Spinal cord (tissue), 10 donors: Measurements from ENCODE around the gene TMEM121. TPM values are rescaled to one million over a fixed set of nuclear protein-coding genes. Genes with fewer than 3 reads are reported as not detected.

Experiments used
- DNase-seq, 6 donors: peaks; one replicate each; pipeline versions ENCODE4 v3.0.0 to v3.0.0-alpha.2; 2013 to 2015; ENCODE audit warnings: low spot score in 6 of 6, low read depth in 4 of 6
- H3K27ac ChIP-seq: one replicate; pipeline ENCODE4 v1.5.1; 2013; ENCODE audit warnings: low read depth, low read length, control low read depth
- H3K27me3 ChIP-seq: one replicate; pipeline ENCODE4 v1.6.1; 2013; ENCODE audit warnings: low read length; ENCODE audit not compliant: control insufficient read depth, insufficient read depth
- H3K36me3 ChIP-seq: one replicate; pipeline ENCODE4 v1.6.1; 2013; ENCODE audit warnings: low read length; ENCODE audit not compliant: control insufficient read depth, insufficient read depth
- H3K4me1 ChIP-seq: one replicate; pipeline ENCODE4 v1.6.1; 2013; ENCODE audit warnings: low read length; ENCODE audit not compliant: control insufficient read depth, insufficient read depth
- H3K4me3 ChIP-seq: one replicate; pipeline ENCODE4 v1.5.1; 2013; ENCODE audit warnings: low read depth, low read length, control low read depth
- H3K9me3 ChIP-seq: one replicate; pipeline ENCODE4 v1.6.1; 2013; ENCODE audit warnings: low read length; ENCODE audit not compliant: control insufficient read depth, insufficient read depth
- WGBS: methylation state at CpG from one replicate; pipeline ENCODE4 v1.1.5; 2013; ENCODE audit warnings: missing lambda C conversion rate; ENCODE audit not compliant: insufficient coverage; 5-methylcytosine and 5-hydroxymethylcytosine counted together
- long read RNA-seq, 4 donors: transcript quantifications; one replicate each; lab custom pipeline, GENCODE V29; 2026
- polyA plus RNA-seq, 2 donors: library from polyadenylated mRNA; unstranded; fragments of 120-200 nt; gene quantifications; one replicate each; pipeline ENCODE4 v1.2.1, GENCODE V29; 2013; ENCODE audit not compliant: insufficient read length in 2 of 2
- total RNA-seq, 2 donors: library from RNA; depleted of rRNA in 1 of 2; stranded (reverse); fragments of 120-200 nt in 1 of 2; fragments of >200 nt in 1 of 2; gene quantifications; one replicate each; pipeline versions ENCODE4 v1.2.3 to v1.2.4, GENCODE V29; 2013 to 2014
- donor health status: healthy.

TMEM121 gene
- total RNA-seq (10 to 100 TPM; 11.7 to 11.8 TPM), polyA plus RNA-seq (10 to 100 TPM; 24.4 to 27.1 TPM)
- long read RNA-seq, donor 1, transcript TMEM121-201 (2 exons, 1,532 nt): major isoform, 13 of 15 reads
- long read RNA-seq, donor 1, partial matches to known transcripts: 0 of 15 reads
- long read RNA-seq, donor 1, other reads (novel, unspliced or antisense): 0 of 15 reads
- long read RNA-seq, donor 2, transcript TMEM121-201 (2 exons, 1,532 nt): major isoform, 5 of 5 reads
- long read RNA-seq, donor 2, partial matches to known transcripts: 0 of 5 reads
- long read RNA-seq, donor 2, other reads (novel, unspliced or antisense): 0 of 5 reads
- long read RNA-seq, donor 3, transcript TMEM121-201 (2 exons, 1,532 nt): major isoform, 7 of 18 reads
- long read RNA-seq, donor 3, partial matches to known transcripts: 11 of 18 reads
- long read RNA-seq, donor 3, other reads (novel, unspliced or antisense): 0 of 18 reads
- long read RNA-seq, donor 4, partial matches to known transcripts: 0 of 4 reads
- long read RNA-seq, donor 4, other reads (novel, unspliced or antisense): 0 of 4 reads

DNA sequence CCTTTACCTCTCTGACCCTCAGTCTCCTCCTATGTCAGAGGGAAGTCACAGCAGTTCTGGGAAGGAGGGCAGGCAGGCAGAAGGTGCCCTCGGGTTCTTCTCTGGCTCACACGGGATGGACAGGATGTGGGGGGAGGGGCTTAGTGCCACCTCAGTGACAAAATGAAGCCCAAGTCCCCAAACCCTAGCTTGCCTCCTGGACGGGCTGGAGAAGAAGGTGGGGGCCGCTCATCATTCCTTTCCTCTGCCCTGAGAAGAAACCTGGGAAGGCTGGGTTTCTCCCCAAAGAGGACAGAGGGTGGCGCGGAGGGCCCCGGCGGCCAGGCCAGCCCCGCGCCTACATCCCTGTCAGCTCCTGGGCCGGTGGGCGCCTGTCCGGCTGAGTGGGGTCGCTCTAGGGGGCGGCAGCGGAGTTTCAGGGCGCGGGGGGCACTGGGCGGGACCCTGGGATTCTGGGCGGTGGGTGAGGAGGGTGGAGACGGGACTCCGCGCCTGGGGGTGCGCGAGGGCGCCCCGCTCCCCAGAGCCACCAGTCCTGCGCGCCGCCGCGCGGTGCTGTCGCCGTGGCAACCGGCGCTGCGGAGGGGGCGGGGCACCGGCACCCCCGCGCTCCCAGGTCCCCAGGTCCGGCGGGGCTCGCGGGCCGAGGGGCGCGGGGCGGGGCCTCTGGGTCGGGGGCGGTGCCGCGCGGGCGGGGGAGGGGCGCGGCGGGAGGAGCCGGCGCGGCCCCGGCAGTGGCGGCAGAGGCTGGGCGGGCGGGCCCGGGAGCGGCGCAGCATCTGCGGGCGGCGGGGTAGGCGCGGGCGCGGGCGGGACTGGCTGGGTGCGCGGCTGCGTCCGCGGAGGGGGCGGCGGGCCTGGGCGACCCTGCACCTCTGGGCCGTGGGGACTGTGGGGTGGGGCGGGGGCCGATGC is at the start of gene TMEM121:
Gene TMEM121, plus strand, starts transcription at position 723 of the 915 bp plus-strand sequence. CDS start 2,252 bp downstream, outside the sequence.
- DNase-seq: peak in 3 of 6 donors; percentile 48 to 76 (median 72)
- Histone ChIP-seq H3K27ac (no peak within 1 kb of the TSS), H3K9me3 (no peaks in the 10 kb centered on the region), H3K36me3 (peaks cover 23% of the 10 kb centered on the region), H3K4me1 (peaks cover 37% of the 10 kb centered on the region), H3K27me3 (no peaks in the 10 kb centered on the region), H3K4me3 (peak within 1 kb of the TSS; percentile 62)
- under 1% methylated on average over 81 of the region's 88 CpGs for WGBS

DNA sequence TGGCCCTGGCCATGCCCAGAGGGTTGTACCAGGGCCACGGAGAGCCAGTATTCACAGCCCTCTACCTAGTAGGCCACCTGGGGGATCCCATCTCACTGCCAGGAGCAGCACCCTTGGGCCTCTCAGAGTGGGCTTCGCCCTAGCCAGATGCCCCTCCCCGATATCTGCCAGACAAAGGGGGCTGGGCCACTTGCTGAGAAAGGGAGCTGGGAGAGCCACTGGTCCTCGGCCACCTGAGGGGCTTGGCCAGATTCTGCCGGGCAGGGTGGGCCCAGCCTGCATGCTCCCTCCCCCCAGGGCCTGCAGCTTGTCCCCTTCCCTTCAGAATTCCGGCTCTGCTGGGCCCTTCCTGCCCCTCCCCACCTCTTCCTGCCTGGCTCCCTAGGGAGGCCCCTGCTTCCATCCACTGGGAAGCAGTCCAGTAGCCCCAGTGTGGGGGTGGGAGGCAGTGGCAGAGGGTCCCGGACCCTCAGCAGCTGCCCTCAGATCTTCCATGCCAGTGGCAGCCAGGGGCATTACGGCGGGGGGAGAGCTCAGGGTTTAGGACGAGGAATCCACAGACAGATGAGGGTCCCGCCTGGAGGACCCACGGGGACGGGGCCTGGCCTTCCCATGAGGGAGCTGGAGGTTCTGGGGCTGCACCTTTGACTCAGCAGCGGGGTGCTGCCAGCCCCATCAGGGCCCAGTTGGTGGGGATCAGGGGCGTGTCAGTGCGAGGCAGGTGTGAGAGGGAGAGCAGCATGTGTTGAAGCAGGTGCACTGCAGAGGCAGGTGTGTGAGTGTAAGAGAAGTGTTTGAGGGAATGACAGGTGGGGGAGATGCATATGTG is 49.3 kb upstream of the TMEM121 start:
- DNase-seq: no peak
- 29% methylated on average over 16 of the region's 16 CpGs for WGBS
- no peaks in the 10 kb centered on the region for H3K9me3 ChIP-seq
- peak overlapping the region; percentile 94 for H3K27ac ChIP-seq
- H3K36me3 ChIP-seq: peaks cover 52% of the 10 kb centered on the region
- no peaks in the 10 kb centered on the region for H3K27me3 ChIP-seq
- H3K4me1 ChIP-seq: peaks cover 81% of the 10 kb centered on the region
- H3K4me3 ChIP-seq: peak overlapping the region; percentile 57

DNA sequence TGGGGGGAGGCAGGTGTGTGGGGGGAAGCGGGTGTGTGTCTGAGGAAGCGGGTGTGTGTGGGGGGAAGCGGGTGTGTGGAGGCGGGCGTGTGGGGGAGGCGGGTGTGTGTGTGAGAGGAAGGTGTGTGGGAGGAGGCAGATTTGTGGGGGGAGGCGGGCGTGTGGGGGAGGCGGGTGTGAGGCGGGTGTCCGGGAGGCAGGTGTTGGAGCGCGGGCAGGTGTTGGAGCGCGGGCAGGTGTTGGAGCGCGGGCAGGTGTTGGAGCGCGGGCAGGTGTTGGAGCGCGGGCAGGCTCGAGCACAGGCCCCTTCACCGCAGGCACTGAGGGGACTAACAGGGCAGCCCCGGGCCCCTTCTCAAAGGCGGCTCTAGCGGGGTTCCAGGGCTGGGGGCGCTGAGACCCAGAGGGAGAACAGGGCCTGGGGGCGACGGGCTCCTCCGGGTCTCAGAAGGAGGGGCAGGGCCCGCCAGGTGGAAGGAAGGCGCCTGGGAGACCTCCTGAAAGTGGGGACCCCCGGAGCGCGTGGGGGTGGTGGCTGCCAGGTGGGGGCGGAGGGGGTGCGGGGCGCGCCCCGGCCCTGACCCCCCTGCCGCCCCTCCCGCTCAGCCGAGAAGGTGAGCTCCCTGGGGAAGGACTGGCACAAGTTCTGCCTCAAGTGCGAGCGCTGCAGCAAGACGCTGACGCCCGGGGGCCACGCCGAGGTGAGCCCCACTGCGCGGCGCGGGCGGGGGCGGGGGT is 48.6 kb upstream of the TMEM121 start:
- Histone ChIP-seq H3K4me3 (no peak overlapping the region), H3K27me3 (no peaks in the 10 kb centered on the region), H3K27ac (no peak overlapping the region), H3K36me3 (peaks cover 50% of the 10 kb centered on the region), H3K4me1 (peaks cover 81% of the 10 kb centered on the region), H3K9me3 (no peaks in the 10 kb centered on the region)
- WGBS: 44% methylated on average over 28 of the region's 56 CpGs
- no peak for DNase-seq

DNA sequence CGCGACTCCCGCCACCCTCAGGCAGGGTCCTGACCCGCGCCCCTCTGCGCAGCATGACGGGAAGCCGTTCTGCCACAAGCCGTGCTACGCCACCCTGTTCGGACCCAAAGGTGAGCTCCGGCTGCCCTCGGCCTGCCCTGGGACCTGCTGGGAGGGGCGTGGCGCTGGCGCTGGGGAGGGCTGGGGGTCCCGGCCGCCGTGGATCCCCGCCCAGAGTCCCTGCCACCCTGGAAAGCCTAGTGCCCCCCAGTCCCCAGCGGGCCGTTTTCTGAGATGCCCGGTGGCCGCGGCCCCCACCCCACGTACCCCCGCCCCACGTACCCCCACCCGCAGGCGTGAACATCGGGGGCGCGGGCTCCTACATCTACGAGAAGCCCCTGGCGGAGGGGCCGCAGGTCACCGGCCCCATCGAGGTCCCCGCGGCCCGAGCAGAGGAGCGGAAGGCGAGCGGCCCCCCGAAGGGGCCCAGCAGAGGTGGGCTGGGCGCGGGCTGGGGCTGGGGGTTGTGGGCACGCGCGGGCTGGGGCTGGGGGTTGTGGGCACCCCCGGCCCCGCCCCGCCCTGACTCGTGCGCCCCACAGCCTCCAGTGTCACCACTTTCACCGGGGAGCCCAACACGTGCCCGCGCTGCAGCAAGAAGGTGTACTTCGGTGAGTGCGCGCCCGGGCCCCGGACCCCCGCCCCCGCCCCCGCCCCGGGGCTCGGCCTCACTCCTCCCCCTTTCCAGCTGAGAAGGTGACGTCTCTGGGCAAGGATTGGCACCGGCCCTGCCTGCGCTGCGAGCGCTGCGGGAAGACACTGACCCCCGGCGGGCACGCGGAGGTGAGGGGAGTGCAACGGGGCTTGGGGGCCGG is 47.8 kb upstream of the TMEM121 start:
- Histone ChIP-seq H3K27ac (no peak overlapping the region), H3K36me3 (peaks cover 57% of the 10 kb centered on the region), H3K4me3 (no peak overlapping the region), H3K9me3 (no peaks in the 10 kb centered on the region), H3K27me3 (no peaks in the 10 kb centered on the region), H3K4me1 (peaks cover 81% of the 10 kb centered on the region)
- DNase-seq: no peak
- WGBS: 45% methylated on average over 42 of the region's 81 CpGs

DNA sequence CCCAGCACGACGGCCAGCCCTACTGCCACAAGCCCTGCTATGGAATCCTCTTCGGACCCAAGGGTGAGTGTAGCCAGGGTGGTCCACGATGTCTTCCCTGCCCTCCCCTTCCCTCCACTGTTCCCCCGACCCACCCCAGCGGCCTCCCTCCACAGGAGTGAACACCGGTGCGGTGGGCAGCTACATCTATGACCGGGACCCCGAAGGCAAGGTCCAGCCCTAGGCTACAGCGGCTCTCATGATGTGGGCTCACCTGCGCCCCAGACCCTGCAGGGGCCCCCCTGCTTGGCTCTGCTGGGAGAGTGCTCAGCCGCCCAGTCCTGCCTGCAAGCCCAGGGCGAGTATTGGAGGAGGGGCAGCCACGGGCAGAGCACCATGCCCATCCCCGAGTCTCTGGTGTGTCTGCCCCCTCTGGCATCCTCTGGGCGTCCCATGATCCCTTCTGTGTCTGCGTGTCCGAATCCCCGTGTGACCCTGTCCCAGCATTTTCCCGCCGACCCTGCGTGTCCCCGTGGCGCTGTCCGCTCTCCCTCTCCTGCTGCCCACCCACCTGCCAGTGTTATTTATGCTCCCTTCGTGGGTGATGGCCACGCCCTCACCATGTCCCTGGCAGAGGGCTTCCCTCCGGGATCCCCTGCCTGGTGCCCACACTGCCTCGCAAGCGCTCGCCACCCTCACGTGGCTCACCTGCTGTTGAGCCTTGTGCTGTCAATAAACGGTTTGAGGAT is 46.8 kb upstream of the TMEM121 start:
- H3K9me3 ChIP-seq: no peaks in the 10 kb centered on the region

DNA sequence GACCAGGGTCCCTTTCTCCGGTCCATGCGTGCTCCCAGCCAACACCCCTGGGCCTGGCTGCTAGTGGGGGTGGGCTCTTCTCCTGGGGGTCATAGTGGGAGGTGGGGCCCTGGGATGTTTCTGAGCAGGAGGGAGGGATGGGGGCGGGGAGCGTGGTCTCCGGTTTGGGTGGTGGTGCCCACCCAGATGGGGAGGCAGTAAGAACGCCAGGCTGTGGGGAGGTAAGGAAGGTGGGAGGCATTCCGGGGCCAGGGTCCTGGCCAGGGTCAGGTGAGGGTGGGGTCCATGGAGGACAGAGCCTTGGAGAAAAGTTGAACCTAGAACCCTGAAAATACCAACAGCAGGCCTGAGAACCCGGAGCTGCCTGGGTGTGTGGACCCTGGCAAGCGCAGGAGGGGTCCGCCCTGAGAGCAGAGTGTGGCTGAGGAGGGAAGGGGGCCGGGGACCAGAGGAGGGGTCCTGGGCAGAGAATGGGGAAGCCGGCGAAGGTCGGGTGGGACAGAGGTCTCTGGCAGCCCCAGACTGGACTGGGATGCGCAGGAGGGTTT is 46.1 kb upstream of the TMEM121 start:
- Histone ChIP-seq H3K4me1 (peaks cover 90% of the 10 kb centered on the region), H3K27me3 (peaks cover 2% of the 10 kb centered on the region), H3K9me3 (no peaks in the 10 kb centered on the region), H3K36me3 (peaks cover 63% of the 10 kb centered on the region), H3K27ac (peak overlapping the region; percentile 97), H3K4me3 (no peak overlapping the region)
- DNase-seq: no peak
- 49% methylated on average over 13 of the region's 15 CpGs for WGBS

More for the DNA sequence above, 46.8 kb upstream of the TMEM121 start:
- Histone ChIP-seq H3K27me3 (no peaks in the 10 kb centered on the region), H3K36me3 (peaks cover 63% of the 10 kb centered on the region), H3K4me3 (no peak overlapping the region), H3K4me1 (peaks cover 86% of the 10 kb centered on the region), H3K27ac (no peak overlapping the region)
- DNase-seq: no peak
- 54% methylated on average over 31 of the region's 34 CpGs for WGBS

DNA sequence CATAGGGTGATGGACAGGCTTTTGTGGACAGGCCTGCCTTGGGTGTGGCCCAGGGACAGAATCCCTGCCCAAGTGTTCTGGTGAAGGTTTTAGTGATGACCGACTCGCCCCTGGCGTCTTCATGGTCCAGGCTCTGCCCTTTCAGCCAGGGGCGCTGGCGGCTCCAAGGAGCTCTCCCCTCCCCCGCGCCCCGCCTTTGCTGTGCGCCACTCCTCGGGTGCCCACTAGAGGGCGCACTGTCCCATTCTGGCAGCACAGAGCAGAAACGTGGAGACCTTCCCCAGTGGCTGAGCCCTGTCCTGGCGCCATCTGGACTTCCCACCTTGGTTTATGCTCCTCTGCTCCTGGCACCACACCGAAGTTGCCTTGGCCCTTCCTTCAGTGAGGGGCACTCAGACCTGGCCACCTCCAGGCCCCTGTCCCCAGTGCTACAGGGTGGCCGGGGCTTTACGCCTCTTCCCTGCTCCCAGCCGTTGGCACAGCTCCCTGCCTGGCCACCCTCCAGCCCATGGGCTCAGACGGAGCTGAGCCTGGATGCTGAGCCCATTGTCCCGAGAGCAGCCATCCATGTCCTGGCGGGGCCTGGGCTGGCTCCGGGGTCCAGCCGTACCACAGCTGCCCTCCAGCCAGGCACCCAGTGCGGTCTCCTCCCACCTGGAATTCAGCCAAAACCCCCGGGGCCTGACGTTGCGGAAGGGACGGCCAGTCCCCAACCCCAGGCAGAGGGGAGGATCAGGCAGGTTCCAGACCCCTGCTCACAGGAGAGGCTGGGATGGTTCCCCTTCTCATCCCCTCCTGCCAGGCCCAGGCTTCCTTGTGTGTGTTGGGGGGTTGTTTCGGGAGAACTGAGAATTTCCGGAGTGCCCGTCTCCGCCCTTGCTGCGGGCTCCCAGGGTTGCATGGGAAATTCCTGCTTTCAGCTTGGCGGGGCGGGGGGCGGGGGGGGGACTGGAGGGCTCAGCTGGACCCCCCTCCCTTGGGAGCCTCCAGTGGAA is 45.3 kb upstream of the TMEM121 start:
- H3K27me3 ChIP-seq: peaks cover 9% of the 10 kb centered on the region
- DNase-seq: peak; percentile 77 to 97 (median 86)
- peaks cover 55% of the 10 kb centered on the region for H3K36me3 ChIP-seq
- WGBS: 2% methylated on average over 26 of the region's 35 CpGs
- H3K4me1 ChIP-seq: peaks cover 89% of the 10 kb centered on the region
- no peaks in the 10 kb centered on the region for H3K9me3 ChIP-seq
- H3K27ac ChIP-seq: peak overlapping the region; percentile 97
- peak overlapping the region; percentile 36 for H3K4me3 ChIP-seq
